DND-41 (cell line): ENCODE data around the gene HTN1.

Source experiments
- ATAC-seq: fragments of 200-7000 bp; cut with Tn5 transposase; 3 replicates; pipeline ENCODE4 v1.9.1; 2021; ENCODE audit warnings: low read depth; ENCODE audit not compliant: insufficient read depth
- DNase-seq: peaks from one replicate; pipeline ENCODE4 v3.0.0-alpha.2; 2020
- H2AFZ ChIP-seq: 2 replicates; pipeline ENCODE4 v1.6.0; 2012; ENCODE audit warnings: low read depth, low read length
- H3K27ac ChIP-seq: 2 replicates; pipeline ENCODE4 v1.5.1; 2012; ENCODE audit warnings: low read length, inconsistent platforms
- H3K27me3 ChIP-seq: fragments of 200-600 bp; sonication (generic); 2 replicates; pipeline ENCODE4 v1.6.0; 2012; ENCODE audit warnings: low read length, mild to moderate bottlenecking, inconsistent platforms; ENCODE audit not compliant: insufficient read depth, poor library complexity
- H3K36me3 ChIP-seq: 2 replicates; pipeline ENCODE4 v1.5.1; 2012; ENCODE audit warnings: low read length, inconsistent platforms; ENCODE audit not compliant: insufficient read depth
- H3K4me1 ChIP-seq: 2 replicates; pipeline ENCODE4 v1.5.1; 2012; ENCODE audit warnings: mild to moderate bottlenecking, low read length; ENCODE audit not compliant: insufficient read depth
- H3K4me2 ChIP-seq: 2 replicates; pipeline ENCODE4 v1.6.0; 2012; ENCODE audit warnings: mild to moderate bottlenecking, moderate library complexity, low read length, inconsistent platforms; ENCODE audit not compliant: insufficient read depth
- H3K4me3 ChIP-seq, 2 experiments: fragments of 200-600 bp in 1 of 2; shearing (Covaris generic) in 1 of 2; 2 replicates each; pipeline ENCODE4 v1.5.1; 2012 to 2016; ENCODE audit warnings: inconsistent platforms in 2 of 2, low read length in 2 of 2, mild to moderate bottlenecking in 2 of 2, low read depth in 1 of 2, moderate library complexity in 1 of 2
- H3K79me2 ChIP-seq: 2 replicates; pipeline ENCODE4 v1.6.0; 2012; ENCODE audit warnings: low read length, inconsistent platforms; ENCODE audit not compliant: insufficient read depth
- H3K9ac ChIP-seq: 2 replicates; pipeline ENCODE4 v1.6.0; 2012; ENCODE audit warnings: low read depth, mild to moderate bottlenecking, inconsistent platforms, low read length, moderate library complexity
- H3K9me3 ChIP-seq: 2 replicates; pipeline ENCODE4 v1.5.1; 2012; ENCODE audit warnings: low read length, moderate library complexity, mild to moderate bottlenecking, inconsistent platforms; ENCODE audit not compliant: insufficient read depth, severe bottlenecking
- H4K20me1 ChIP-seq: 2 replicates; pipeline ENCODE4 v1.6.0; 2012; ENCODE audit warnings: low read length; ENCODE audit not compliant: insufficient read depth
- EZH2 ChIP-seq: IDR thresholded peaks from 3 replicates; pipeline ENCODE4 v1.6.1; 2012; ENCODE audit warnings: borderline replicate concordance, low read depth, mild to moderate bottlenecking, moderate library complexity, low read length, inconsistent platforms; ENCODE audit not compliant: severe bottlenecking
- TF ChIP-seq, protein P1 (sequence below): IDR thresholded peaks from 2 replicates; pipeline ENCODE4 v1.5.1; 2012; ENCODE audit warnings: borderline replicate concordance, low read length, moderate library complexity, mild to moderate bottlenecking; ENCODE audit not compliant: poor library complexity, severe bottlenecking; ENCODE audit errors: extremely low read depth

Gene HTN1

DNA sequence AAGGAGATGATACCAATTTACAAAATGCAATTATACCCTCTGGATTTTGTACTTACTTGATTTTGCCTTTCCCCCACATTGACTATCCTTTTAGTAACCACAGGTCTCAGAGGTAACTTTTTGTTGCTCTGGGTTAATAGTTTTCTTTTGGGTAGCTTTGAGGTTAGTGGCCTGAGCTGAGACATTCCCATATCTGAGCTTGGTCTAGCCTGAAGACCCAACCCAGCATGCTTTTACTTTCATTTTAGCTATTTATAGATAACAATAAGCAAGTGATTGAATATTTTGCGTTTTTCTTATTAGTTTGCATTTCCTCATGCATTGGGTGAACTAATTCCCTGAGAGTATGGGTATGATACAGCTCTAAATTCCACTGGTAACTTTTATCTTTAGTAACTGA is 11.8 kb downstream of the HTN1 start:
- no peak overlapping the region for H3K4me2 ChIP-seq
- no peak overlapping the region for H3K4me3 ChIP-seq
- H3K4me1 ChIP-seq, result no peaks in the 10 kb centered on the region
- H3K27me3 ChIP-seq, result no peaks in the 10 kb centered on the region
- no peaks in the 10 kb centered on the region for H3K79me2 ChIP-seq
- H3K9ac ChIP-seq, result no peak overlapping the region
- no peaks in the 10 kb centered on the region for H3K9me3 ChIP-seq
- DNase-seq, result no peak
- no peak for ATAC-seq
- no peak for TF ChIP-seq EZH2
- TF ChIP-seq, protein P1, sequence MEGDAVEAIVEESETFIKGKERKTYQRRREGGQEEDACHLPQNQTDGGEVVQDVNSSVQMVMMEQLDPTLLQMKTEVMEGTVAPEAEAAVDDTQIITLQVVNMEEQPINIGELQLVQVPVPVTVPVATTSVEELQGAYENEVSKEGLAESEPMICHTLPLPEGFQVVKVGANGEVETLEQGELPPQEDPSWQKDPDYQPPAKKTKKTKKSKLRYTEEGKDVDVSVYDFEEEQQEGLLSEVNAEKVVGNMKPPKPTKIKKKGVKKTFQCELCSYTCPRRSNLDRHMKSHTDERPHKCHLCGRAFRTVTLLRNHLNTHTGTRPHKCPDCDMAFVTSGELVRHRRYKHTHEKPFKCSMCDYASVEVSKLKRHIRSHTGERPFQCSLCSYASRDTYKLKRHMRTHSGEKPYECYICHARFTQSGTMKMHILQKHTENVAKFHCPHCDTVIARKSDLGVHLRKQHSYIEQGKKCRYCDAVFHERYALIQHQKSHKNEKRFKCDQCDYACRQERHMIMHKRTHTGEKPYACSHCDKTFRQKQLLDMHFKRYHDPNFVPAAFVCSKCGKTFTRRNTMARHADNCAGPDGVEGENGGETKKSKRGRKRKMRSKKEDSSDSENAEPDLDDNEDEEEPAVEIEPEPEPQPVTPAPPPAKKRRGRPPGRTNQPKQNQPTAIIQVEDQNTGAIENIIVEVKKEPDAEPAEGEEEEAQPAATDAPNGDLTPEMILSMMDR, result no peak
- H2AFZ ChIP-seq, result no peak overlapping the region
- H4K20me1 ChIP-seq, result no peaks in the 10 kb centered on the region
- H3K27ac ChIP-seq, result no peak overlapping the region
- no peaks in the 10 kb centered on the region for H3K36me3 ChIP-seq

DNA sequence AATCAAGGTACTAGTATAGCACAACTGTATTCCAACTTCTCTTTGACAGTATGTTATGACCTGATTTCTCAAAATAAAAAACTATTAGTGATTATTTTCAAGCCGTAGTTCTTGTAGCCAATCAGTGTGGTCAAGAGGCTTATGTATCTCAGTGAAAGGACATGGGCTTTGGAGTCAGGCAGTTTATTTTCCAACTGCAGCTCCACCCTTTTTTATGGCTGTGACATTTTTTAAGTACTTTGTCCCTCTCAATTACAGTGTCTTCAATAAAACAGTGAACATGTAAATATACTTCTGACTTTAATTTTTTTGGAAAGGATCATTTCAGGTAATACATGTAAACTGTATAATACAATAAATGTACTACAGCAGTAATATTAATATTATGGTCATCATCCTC is 30.0 kb downstream of the HTN1 start:
- no peak overlapping the region for H3K4me2 ChIP-seq
- no peaks in the 10 kb centered on the region for H3K4me1 ChIP-seq
- H3K27ac ChIP-seq, result no peak overlapping the region
- TF ChIP-seq, protein P1, result no peak
- no peak for TF ChIP-seq EZH2
- no peak overlapping the region for H3K4me3 ChIP-seq
- H2AFZ ChIP-seq, result no peak overlapping the region
- no peak for DNase-seq
- no peaks in the 10 kb centered on the region for H4K20me1 ChIP-seq
- H3K27me3 ChIP-seq, result no peaks in the 10 kb centered on the region
- no peak overlapping the region for H3K9ac ChIP-seq
- H3K36me3 ChIP-seq, result no peaks in the 10 kb centered on the region
- ATAC-seq, result no peak
- H3K9me3 ChIP-seq, result no peaks in the 10 kb centered on the region
- H3K79me2 ChIP-seq, result no peaks in the 10 kb centered on the region

DNA sequence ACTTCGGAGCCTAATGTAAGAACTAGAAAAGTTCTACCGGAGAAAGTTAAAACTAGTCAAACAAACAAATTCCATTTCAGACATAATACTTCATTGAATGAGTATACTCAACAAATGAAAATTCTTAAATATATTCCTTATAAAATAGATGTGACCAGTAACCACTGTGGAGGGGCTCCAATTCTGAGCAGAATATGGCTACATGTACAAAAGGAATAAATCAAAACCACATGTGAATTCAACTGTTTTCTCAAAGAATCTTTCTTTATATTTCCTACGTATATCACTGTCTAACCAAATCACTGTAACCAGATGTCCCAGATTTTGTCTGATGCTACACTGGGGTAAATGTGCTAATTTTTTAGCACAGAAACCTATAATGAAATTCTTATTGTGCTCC is 49.0 kb downstream of the HTN1 start:
- TF ChIP-seq EZH2, result no peak
- TF ChIP-seq, protein P1, result no peak

More for the DNA sequence above, 49.0 kb downstream of the HTN1 start:
- Histone ChIP-seq H3K27ac (no peak overlapping the region), H3K36me3 (no peaks in the 10 kb centered on the region), H3K4me3 (no peak overlapping the region), H3K27me3 (no peaks in the 10 kb centered on the region), H3K79me2 (no peaks in the 10 kb centered on the region), H3K4me2 (no peak overlapping the region), H4K20me1 (no peaks in the 10 kb centered on the region), H3K4me1 (no peaks in the 10 kb centered on the region), H3K9me3 (no peaks in the 10 kb centered on the region), H3K9ac (no peak overlapping the region), H2AFZ (no peak overlapping the region)
- ATAC-seq (no peak), DNase-seq (no peak)
